ENCODE results near the gene EIF2A.

DNA sequence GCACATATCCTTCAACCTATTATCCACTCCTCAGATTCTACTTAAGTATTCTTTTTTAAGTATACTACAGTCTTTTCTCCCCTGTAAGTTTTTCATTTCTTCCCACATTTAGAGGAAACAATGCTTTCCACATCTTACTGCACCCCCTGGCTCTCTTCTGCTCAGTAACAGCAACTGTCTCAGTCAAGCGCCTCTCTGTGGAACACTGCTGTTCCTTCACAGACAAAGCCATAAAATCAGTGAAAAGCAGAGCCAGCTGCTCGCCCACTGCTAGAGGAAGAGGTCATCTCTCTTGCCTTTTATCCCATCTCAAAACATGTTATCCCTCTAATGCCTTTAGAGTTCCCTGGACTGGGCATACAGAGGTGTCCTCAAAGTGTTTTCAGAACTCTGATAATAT lies 25.1 kb upstream of the EIF2A start:
- TF ChIP-seq, protein P1, sequence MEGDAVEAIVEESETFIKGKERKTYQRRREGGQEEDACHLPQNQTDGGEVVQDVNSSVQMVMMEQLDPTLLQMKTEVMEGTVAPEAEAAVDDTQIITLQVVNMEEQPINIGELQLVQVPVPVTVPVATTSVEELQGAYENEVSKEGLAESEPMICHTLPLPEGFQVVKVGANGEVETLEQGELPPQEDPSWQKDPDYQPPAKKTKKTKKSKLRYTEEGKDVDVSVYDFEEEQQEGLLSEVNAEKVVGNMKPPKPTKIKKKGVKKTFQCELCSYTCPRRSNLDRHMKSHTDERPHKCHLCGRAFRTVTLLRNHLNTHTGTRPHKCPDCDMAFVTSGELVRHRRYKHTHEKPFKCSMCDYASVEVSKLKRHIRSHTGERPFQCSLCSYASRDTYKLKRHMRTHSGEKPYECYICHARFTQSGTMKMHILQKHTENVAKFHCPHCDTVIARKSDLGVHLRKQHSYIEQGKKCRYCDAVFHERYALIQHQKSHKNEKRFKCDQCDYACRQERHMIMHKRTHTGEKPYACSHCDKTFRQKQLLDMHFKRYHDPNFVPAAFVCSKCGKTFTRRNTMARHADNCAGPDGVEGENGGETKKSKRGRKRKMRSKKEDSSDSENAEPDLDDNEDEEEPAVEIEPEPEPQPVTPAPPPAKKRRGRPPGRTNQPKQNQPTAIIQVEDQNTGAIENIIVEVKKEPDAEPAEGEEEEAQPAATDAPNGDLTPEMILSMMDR (conservative IDR thresholded peaks at IDR 0.05; ENCODE audit: low read length): 0 out of 2 replicates have a peak, but pooled peaks have one; percentile 17
- TF ChIP-seq EZH2phosphoT487 (IDR thresholded peaks at IDR 0.05; ENCODE audit: borderline replicate concordance, low read depth, low read length): no peak

Data from OCI-LY7 (cell line).